Spleen (tissue), 7 donors: ENCODE data around the gene KCNAB2.
A peak's percentile ranks its signal among the peaks of the same experiment; 100 is the strongest.

Source experiments
- POLR2A ChIP-seq, 3 donors: fragments of 450-650 bp; IDR thresholded peaks; one replicate each; pipeline ENCODE4 v1.5.1; 2017; ENCODE audit warnings: antibody characterized with exemption in 3 of 3, mild to moderate bottlenecking in 1 of 3
- POLR2AphosphoS5 ChIP-seq, 3 donors: sonication (generic); formaldehyde crosslinking; IDR thresholded peaks; one replicate each; pipeline ENCODE4 v1.5.1; 2017; ENCODE audit warnings: antibody characterized with exemption in 3 of 3
- TF ChIP-seq, protein P1 (sequence below), 11 experiments: fragments of 200-600 bp in 7 of 11; fragments of 450-650 bp in 4 of 11; sonication (generic) in 4 of 11; IDR thresholded peaks in 8 of 11; conservative IDR thresholded peaks in 3 of 11; 1 replicate in 7 of 11; 2 replicates in 4 of 11; pipeline versions ENCODE4 v1.4.0 to v1.8.0; 2016 to 2021; ENCODE audit warnings: antibody characterized with exemption in 11 of 11, inconsistent platforms in 4 of 11, mild to moderate bottlenecking in 1 of 11
- donor health status: DM: no; HTN: no; CAD: no; lungs with moderate emphysema.
- donor health status: DM: no; HTN: no; CAD: no.
- donor health status: DM: no; HTN: no; CAD: no.

GRCh38 chr1:6002714-6003501 lies 42.8 kb upstream of the KCNAB2 start:
- TF ChIP-seq, protein P1, sequence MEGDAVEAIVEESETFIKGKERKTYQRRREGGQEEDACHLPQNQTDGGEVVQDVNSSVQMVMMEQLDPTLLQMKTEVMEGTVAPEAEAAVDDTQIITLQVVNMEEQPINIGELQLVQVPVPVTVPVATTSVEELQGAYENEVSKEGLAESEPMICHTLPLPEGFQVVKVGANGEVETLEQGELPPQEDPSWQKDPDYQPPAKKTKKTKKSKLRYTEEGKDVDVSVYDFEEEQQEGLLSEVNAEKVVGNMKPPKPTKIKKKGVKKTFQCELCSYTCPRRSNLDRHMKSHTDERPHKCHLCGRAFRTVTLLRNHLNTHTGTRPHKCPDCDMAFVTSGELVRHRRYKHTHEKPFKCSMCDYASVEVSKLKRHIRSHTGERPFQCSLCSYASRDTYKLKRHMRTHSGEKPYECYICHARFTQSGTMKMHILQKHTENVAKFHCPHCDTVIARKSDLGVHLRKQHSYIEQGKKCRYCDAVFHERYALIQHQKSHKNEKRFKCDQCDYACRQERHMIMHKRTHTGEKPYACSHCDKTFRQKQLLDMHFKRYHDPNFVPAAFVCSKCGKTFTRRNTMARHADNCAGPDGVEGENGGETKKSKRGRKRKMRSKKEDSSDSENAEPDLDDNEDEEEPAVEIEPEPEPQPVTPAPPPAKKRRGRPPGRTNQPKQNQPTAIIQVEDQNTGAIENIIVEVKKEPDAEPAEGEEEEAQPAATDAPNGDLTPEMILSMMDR (IDR thresholded peaks at IDR 0.05 in 8 of 11, conservative IDR thresholded peaks at IDR 0.05 in 3 of 11) = no peak
- TF ChIP-seq POLR2AphosphoS5 (IDR thresholded peaks at IDR 0.05) (peak in 1 of 3 donors; percentile 10), POLR2A (IDR thresholded peaks at IDR 0.05) (no peak)
